Stimulated activated CD4-positive, alpha-beta T cell treated with anti-CD3 and anti-CD28 coated beads, Interleukin-4, amount 100 ng/mL, for 48 hours (primary cell): ENCODE measurements around the gene FAM124A.
A peak's percentile ranks its signal among the peaks of the same experiment; 100 is the strongest.

ENCODE experiments used
- DNase-seq, 2 donors: peaks; one replicate each; pipeline ENCODE4 v3.0.0-alpha.2; 2020; ENCODE audit warnings: low read depth in 2 of 2

FAM124A gene

GRCh38 chr13:51222037-51222685 lies at the start of gene FAM124A:
Gene FAM124A, plus strand, starts transcription at chr13:51222398. Its CDS starts 104 bp downstream, at chr13:51222502.
- DNase-seq = peak; percentile 30 to 37

DNA sequence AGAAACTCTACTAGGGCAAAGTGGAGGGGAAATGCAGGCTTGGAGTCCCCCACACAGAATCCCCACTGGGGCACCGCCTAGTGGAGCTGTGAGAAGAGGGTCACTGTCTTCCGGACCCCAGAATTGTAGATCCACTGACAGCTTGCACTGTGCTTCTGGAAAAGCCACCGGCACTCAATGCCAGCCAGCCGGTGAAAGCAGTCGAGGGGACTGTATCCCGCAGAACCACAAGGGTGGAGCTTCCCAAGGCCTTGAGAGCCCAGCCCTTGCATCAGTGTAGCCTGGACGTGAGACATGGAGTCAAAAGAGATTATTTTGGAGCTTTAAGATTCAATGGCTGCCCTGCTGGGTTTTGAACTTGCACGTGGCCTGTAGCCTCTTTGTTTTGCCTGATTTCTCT lies 47.2 kb upstream of the FAM124A start:
- no peak for DNase-seq

DNA sequence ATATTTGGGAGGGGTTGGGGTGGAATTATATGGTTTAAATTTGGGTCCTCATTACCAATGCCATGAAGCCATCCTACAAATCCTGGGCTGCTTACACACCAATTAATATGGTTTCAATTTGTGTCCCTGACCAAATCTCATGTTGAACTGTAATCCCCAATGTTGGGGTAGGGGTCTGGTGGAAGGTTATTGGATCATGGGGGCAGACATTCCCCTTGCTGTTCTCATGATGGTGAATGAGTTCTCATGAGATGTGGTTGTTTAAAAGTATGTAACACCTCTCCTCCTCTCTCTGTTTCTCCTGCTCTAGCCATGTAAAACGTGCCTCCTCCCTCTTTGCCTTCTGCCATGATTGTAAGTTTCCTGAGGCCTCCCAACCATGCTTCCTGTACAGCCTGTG lies 46.6 kb upstream of the FAM124A start:
- DNase-seq = no peak

- no peak for DNase-seq
These were observed 45.0 kb upstream of the FAM124A start for GRCh38 chr13:51177188-51177587.

GRCh38 chr13:51178456-51179074 lies 43.6 kb upstream of the FAM124A start:
- no peak for DNase-seq

DNA sequence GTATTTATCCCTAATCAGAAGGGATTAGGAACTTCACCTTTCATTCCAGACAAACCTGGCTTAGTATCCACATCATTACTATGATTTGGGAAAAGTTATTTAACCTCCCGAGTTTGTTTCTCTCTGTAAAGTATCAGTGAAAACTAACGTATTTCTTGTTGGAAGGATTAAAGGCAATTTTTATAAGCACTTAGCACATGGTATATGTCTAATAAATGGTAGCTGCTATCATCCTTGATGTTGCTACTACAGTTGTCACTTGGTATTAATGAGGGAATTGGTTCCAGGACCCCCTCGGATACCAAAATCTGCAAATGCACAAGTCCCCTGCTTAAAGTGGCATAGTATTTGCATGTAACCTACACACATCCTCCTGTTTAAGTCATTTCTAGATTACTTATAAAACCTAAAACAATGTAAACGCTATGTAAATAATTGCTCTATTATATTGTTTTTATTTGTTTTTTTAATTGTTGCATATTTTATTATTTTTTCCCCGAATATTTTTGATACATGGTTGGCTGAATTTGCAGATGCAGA lies 42.7 kb upstream of the FAM124A start:
- DNase-seq = no peak

DNA sequence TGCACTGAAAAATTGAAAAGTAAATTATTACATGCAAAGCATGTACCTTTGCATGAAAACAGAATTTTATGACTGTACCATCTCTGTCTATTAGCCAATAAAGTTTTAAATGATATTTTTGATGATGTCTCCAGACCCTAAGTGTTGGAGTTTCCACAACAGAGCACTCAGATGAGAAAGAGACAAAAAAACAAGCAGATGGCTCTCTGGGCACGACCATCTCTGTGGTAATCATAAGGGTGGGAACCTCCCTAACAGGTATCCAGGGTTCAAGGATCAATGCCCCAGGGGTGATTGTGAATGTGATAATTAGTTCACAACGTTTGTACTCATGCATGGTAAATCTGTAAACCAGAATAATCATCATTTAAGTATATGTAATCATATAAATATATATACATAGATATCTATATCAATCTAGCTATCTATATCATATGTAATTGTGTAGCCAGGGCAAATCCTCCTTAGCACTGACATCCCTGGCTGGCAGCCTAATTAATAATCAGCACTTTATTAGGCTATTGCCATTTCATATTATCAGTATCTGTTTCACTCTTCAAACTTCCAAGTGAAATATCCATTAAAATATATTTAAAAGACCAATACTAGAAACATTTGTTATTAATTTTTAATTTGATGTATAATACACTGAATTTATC lies 41.2 kb upstream of the FAM124A start:
- DNase-seq = no peak

GRCh38 chr13:51181786-51182383 lies 40.3 kb upstream of the FAM124A start:
- no peak for DNase-seq

GRCh38 chr13:51191743-51192142 lies 30.5 kb upstream of the FAM124A start:
- no peak for DNase-seq

- no peak for DNase-seq
These were observed 29.9 kb upstream of the FAM124A start for GRCh38 chr13:51192348-51192747.

GRCh38 chr13:51193387-51193786 lies 28.8 kb upstream of the FAM124A start:
- no peak for DNase-seq

GRCh38 chr13:51194942-51195341 lies 27.3 kb upstream of the FAM124A start:
- no peak for DNase-seq

- no peak for DNase-seq
These were observed 20.3 kb upstream of the FAM124A start for GRCh38 chr13:51201886-51202285.

DNA sequence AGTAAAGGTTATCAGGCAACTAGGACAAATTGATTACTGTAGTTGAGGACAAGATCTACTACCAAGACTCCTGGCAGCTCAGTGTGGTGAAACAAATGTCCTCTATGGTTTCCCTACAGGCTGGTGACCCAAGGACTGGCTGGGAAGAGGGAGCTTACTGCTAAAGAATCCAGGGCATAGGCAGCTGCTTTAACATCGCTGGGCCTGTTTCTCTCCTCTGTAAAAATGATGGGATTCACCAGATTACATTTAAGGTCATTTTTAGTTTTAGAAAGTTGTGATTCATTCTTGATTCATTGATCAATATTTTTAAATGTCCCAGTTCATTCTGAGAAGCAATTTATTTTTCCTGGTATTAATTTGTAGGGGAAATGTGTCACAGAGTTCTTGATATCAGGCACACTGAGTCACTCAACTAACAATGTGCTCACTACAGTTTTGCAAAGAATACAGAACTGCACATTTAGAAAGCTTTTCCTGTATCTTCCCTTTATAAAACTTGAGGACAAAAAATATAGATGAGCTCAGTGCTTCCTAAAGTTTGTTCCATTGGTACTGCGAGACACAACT lies 19.6 kb upstream of the FAM124A start:
- no peak for DNase-seq

GRCh38 chr13:51206584-51206983 lies 15.6 kb upstream of the FAM124A start:
- no peak for DNase-seq

GRCh38 chr13:51207881-51208280 lies 14.3 kb upstream of the FAM124A start:
- DNase-seq = no peak

DNA sequence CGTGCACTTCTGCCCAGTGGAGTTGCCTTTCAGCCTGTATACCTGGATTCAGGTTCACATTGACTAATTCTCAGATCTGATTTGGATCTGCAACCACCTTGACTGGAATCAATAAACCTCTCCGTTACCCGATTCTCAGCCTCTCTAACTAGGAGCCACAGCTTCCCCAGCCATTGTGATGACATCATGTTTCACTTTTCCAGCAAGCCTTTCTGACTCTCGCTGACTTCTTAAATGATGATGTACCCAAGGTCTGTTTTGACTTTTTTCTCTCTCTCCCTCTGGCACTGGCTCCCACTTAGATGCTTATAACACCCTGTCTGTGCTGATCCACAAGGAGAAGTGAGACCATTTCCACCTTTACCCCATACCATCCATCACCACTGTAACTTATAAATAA lies 13.5 kb upstream of the FAM124A start:
- no peak for DNase-seq

GRCh38 chr13:51211910-51212309 lies 10.3 kb upstream of the FAM124A start:
- no peak for DNase-seq

DNA sequence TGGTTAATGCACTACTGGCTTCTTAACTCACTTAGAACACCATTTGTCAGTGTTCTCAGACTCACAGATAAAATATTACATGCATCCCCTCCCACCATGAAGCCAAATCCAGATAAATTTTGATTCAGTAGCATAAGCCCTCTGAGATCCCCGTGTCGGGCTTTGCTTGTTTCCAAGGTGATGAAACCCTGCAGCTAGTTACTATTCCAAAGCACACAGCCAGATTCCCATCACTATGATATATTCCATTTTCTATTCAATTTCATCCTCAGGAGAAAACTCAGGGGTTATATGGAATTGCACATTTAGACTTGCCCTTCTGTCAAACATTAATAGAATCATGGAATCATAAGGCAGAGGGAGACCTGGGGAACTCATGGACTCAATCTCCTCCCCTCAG lies 9.4 kb upstream of the FAM124A start:
- no peak for DNase-seq

DNA sequence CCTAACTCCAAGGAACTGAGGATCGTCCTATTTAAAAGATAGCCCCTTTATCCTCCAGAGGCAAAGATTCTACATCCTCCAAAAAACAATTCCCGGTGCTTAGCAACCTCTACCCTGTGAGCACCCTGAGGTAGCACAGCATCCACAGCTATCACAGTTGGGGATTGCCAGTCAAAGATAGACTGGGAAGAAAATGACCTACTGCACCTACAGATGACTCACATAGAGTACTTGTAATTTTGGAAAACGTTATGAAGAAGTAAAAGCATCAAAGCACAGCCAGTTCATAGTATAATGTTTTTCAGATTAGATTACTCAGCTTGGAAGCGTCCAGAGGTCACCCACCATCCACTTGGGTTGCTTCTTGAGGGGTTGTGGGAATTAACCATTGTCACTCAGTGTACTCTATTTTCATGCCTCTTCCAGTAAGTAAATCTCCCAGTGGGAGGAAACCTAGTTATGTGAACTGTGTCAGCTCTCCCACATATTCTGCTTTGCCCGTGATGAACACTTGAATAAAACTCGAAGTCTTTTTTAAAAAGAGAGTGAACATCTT lies 8.9 kb upstream of the FAM124A start:
- no peak for DNase-seq

- no peak for DNase-seq
These were observed 3.6 kb upstream of the FAM124A start for GRCh38 chr13:51218626-51219025.

DNA sequence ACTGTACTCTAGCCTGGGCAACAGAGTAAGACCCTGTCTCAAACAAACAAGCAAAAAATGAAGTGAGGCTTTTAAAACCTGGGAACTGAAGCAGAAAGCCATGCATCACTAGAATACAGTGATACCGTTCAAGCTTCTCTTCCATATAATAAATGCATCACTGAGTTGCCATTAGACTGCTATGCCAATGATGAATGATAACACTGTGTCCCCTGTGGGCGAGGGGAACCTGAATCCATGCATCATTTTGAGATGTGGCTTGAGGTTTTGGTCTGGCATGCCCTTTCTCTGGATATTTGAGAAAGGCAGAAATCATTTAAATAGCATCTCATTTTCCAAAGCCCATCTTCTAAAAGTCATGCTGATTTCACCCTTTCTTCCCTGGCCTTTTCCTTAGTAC lies 1.5 kb upstream of the FAM124A start:
- DNase-seq = no peak
